Large intestine (tissue), 3 donors: ENCODE results near the gene TBC1D5. TPM values are rescaled to one million over a fixed set of nuclear protein-coding genes. Genes with fewer than 3 reads are reported as not detected.

ENCODE experiments used
- DNase-seq, 2 donors: peaks; one replicate each; pipeline versions ENCODE4 v3.0.0 to v3.0.0-alpha.2; 2013
- H3K27ac ChIP-seq: one replicate; pipeline ENCODE4 v1.5.1; 2013; ENCODE audit warnings: low read length
- H3K27me3 ChIP-seq: 2 replicates; pipeline ENCODE4 v1.6.1; 2013; ENCODE audit warnings: low read length; ENCODE audit not compliant: control insufficient read depth, insufficient read depth
- H3K36me3 ChIP-seq: 2 replicates; pipeline ENCODE4 v1.6.1; 2013; ENCODE audit warnings: low read length; ENCODE audit not compliant: control insufficient read depth, insufficient read depth
- H3K4me1 ChIP-seq: one replicate; pipeline ENCODE4 v1.6.1; 2013; ENCODE audit warnings: low read length; ENCODE audit not compliant: control insufficient read depth, insufficient read depth
- H3K4me3 ChIP-seq: one replicate; pipeline ENCODE4 v1.5.1; 2013; ENCODE audit warnings: low read length
- H3K9me3 ChIP-seq: one replicate; pipeline ENCODE4 v1.6.1; 2013; ENCODE audit warnings: mild to moderate bottlenecking, low read depth, low read length, moderate library complexity; ENCODE audit not compliant: control insufficient read depth
- WGBS: methylation state at CpG from one replicate; pipeline ENCODE4 v1.1.5; 2013; ENCODE audit warnings: low lambda C conversion rate; ENCODE audit not compliant: insufficient coverage; 5-methylcytosine and 5-hydroxymethylcytosine counted together
- polyA plus RNA-seq: library from polyadenylated mRNA; unstranded; fragments of 120-200 nt; gene quantifications from one replicate; pipeline ENCODE4 v1.2.1, GENCODE V29; 2013

TBC1D5 gene
- polyA plus RNA-seq, 1 donor, result 35.7 TPM

DNA sequence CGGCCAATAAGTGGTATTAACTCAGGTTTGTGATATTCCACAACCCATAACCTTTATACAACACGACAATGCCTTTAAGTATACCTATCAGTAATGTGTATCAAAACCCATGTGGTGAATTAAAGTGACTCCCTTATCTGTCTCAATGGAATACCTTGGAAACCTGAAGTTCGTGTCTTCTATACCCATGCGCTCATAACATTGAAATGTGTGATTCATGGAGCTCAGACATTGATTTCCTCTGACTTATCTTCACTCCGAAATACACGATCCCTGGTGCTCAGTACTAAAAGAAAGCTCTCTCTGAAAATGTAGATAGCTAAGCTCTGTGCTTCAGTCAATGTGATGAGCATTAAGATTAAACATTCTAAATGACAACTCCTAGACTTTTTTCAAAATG lies 140.3 kb downstream of the TBC1D5 start:
- Histone ChIP-seq H3K27me3 (no peaks in the 10 kb centered on the region), H3K36me3 (no peaks in the 10 kb centered on the region), H3K4me1 (no peaks in the 10 kb centered on the region), H3K4me3 (no peak overlapping the region), H3K27ac (no peak overlapping the region), H3K9me3 (peaks cover 14% of the 10 kb centered on the region)
- 100% methylated on average over 2 of the region's 6 CpGs for WGBS
- DNase-seq, result no peak

DNA sequence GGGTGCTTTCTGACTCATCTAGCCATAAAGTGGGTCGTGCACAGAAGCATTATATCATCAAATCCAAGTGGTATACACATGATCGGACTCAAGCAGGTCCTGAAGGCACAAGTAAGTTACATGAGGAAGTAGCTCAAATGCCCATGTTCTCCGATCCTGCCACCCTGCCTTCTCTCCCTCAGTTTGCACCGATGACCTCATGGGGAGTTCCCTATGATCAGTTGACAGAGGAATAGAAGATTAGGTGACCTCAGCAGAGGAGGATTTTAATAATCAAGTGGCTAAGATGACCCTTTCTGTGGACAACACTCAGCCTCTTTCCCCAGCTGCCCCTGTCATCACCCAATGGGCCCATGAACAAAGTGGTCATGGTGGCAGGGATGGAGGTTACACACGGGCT lies 149.5 kb downstream of the TBC1D5 start:
- Histone ChIP-seq H3K9me3 (peaks cover 5% of the 10 kb centered on the region), H3K27me3 (no peaks in the 10 kb centered on the region), H3K4me3 (no peak overlapping the region), H3K27ac (no peak overlapping the region), H3K4me1 (no peaks in the 10 kb centered on the region), H3K36me3 (no peaks in the 10 kb centered on the region)
- no peak for DNase-seq
- whole genome bisulfite sequencing, result no CpG with 5 or more reads among the region's 5 CpGs

DNA sequence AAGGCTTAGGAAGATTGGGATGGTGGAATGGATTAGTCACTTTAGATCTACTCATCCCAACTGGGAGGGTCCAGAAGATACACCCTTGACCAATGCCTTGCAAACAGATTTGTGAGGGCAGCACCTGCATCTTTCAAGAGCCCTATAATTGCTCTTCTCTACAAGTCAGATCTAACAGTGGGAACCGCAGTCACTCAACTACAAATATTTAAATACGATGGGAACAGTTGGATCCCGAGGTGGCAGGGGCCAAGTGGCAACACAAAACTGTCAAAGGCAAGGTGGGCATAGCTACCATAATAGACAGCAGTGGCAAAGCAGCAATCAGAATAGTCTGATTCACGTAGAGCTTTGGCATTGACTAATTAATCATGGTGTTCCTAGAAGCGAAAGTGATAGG lies 152.0 kb downstream of the TBC1D5 start:
- no peaks in the 10 kb centered on the region for H3K36me3 ChIP-seq
- DNase-seq, result no peak
- 100% methylated on average over 1 of the region's 5 CpGs for WGBS
- H3K27ac ChIP-seq, result no peak overlapping the region
- peaks cover 5% of the 10 kb centered on the region for H3K9me3 ChIP-seq
- H3K27me3 ChIP-seq, result no peaks in the 10 kb centered on the region
- no peaks in the 10 kb centered on the region for H3K4me1 ChIP-seq
- no peak overlapping the region for H3K4me3 ChIP-seq

DNA sequence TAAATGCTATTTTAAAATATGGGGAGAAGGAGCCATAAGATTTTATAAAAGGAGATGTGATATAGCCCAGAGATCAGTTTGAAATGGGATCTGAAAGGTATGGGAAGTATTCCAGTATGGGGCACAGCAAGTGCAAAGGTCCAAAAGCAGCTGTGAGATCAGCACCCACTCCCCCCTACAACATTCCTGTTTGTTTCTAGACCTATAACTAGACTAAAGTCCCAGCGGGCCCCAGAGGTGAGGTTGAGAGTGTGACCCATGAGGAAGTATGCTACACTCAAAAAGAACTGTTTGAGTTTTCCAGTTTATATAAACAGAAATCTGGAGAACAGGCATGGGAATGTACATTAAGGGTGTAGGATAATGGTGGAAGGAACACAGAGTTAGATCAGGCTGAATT lies 152.5 kb downstream of the TBC1D5 start:
- Histone ChIP-seq H3K4me3 (no peak overlapping the region), H3K9me3 (peaks cover 5% of the 10 kb centered on the region), H3K36me3 (no peaks in the 10 kb centered on the region), H3K4me1 (no peaks in the 10 kb centered on the region), H3K27ac (no peak overlapping the region), H3K27me3 (no peaks in the 10 kb centered on the region)
- no peak for DNase-seq
- no CpG with 5 or more reads among the region's 1 CpG for WGBS

DNA sequence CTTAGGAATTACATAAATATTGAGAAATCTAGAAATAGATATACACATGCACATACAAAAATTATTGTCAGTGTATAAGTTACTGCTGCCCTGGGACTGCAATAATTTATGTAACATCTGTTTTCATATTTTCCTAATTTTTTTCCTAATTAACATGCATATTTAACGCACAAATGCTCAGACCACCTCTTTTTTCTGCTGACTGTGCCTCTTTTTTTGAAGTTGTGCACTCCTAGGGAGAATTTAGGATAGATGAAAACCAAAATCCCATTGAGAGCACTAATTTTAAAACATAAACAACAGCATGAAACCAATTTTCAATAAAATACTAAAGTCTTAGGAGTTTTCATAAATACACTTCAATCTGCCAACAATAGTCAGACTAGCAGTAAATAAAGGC lies 154.0 kb downstream of the TBC1D5 start:
- no peaks in the 10 kb centered on the region for H3K36me3 ChIP-seq
- 92% methylated on average over 1 of the region's 1 CpG for WGBS
- no peak overlapping the region for H3K4me3 ChIP-seq
- no peaks in the 10 kb centered on the region for H3K4me1 ChIP-seq
- H3K27me3 ChIP-seq, result no peaks in the 10 kb centered on the region
- H3K9me3 ChIP-seq, result peaks cover 5% of the 10 kb centered on the region
- no peak for DNase-seq
- H3K27ac ChIP-seq, result no peak overlapping the region

DNA sequence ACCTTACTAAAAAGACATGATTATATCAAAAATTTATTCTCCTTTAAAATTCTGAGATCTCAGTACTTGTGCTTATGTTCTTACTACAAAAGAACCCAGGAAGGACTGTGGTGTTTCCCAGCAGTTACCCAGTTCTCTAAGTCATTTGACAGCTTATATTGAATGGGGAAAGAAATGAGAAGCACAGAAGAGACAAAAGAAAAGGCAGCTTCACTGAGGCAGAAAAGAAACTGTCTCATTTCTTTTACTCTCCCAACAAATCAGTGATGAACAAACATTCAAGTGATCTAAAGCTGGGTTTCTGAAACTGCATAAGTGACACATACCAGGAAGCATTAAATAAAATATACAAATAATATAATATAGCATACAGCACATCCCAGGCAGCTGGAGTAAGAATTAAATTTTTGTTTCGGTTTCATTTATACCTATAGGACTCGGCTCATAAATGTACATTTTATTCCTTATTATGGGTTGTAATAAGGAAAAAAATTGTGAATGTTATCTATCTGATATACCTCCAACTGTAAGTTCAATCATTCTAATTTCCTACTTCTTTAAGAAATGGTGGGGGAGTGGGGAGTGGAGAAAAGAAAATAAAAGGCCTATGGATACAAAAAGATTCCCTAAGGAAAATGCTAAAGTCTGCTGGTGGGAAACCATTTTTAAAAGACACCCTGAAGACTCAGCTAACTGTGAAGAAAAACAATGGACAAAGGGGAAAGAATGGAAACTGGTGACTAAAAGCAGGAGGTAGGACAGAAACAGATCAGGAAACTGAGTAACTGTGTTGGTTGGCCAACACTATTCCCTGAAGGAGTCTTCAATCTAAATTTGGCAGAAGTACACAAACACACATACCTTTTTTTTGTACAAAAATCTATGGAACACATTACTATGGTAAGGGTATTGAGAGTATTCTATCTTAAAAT lies 156.8 kb downstream of the TBC1D5 start:
- WGBS, result no CpG with 5 or more reads among the region's 2 CpGs
- H3K9me3 ChIP-seq, result peaks cover 5% of the 10 kb centered on the region
- no peak overlapping the region for H3K27ac ChIP-seq
- H3K4me3 ChIP-seq, result no peak overlapping the region
- H3K4me1 ChIP-seq, result no peaks in the 10 kb centered on the region
- DNase-seq, result no peak
- H3K36me3 ChIP-seq, result no peaks in the 10 kb centered on the region
- H3K27me3 ChIP-seq, result no peaks in the 10 kb centered on the region

DNA sequence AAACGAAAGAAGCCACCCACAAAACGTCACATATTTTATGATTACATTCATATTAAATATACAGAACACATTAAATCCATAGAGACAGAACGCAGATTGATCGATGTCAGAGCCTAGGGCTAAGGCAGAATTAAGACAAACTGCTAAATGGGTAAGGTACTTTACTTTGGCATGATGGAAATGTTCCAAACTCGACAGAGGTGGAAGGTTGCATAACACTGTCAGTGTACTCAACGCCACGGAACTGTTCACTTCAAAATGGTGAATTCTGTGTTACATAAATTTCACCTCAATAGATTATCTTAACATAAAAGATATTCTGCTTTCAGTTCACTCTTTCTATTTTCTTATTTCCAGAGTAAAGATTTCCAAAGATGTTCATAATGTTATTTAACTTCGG lies 158.4 kb downstream of the TBC1D5 start:
- Histone ChIP-seq H3K27me3 (no peaks in the 10 kb centered on the region), H3K36me3 (no peaks in the 10 kb centered on the region), H3K9me3 (no peaks in the 10 kb centered on the region), H3K4me1 (no peaks in the 10 kb centered on the region), H3K27ac (no peak overlapping the region), H3K4me3 (no peak overlapping the region)
- WGBS, result 86% methylated on average over 1 of the region's 8 CpGs
- no peak for DNase-seq

DNA sequence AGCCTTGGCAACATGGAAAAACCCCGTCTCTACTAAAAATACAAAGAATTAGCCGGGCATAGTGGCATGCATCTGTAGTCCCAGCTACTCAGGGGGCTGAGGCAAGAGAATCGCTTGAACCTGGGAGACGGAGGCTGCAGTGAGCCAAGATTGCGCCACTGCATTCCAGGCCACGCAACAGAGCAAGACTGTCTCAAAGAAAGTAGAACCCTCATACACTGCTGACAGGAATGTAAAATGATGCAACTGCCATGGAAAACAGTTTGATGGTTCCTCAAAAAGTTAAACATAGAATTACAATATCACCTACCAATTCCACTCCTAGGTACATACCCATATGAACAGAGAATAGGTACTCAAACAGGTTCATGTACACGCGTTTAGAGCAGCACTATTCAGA lies 158.9 kb downstream of the TBC1D5 start:
- H3K9me3 ChIP-seq, result no peaks in the 10 kb centered on the region
- H3K27ac ChIP-seq, result no peak overlapping the region
- no peaks in the 10 kb centered on the region for H3K36me3 ChIP-seq
- no peaks in the 10 kb centered on the region for H3K4me1 ChIP-seq
- 100% methylated on average over 1 of the region's 8 CpGs for WGBS
- no peaks in the 10 kb centered on the region for H3K27me3 ChIP-seq
- no peak overlapping the region for H3K4me3 ChIP-seq
- no peak for DNase-seq

DNA sequence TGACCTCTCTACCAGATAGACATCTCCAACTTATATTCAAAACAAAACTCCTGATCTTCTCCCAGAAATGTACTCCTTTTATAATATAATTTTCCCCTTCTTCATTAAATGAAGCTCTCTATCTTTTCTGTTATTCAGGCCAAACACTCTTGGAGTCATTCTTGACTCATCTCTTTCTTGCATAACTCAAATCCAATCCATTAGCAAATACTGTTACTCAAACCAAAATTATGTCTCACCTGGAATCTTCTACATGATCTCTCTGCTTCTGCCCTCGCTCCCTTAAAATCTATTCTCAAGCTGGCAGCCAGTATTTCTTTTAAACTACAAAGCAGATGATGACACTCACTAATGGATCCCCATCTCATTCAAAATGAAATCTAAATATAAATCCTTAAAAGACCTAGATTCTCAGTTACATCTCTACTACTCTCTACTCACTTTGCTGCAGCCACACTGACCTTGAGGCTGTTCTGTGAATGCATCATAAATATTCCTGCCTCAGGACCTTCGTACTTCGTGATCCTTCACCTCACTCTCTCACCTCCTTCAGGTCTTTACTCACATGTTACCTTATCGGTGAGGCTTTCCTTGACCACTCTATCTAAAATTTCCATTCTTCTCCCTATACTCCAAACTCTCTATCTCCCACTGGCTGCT lies 160.9 kb downstream of the TBC1D5 start:
- H3K4me1 ChIP-seq, result no peaks in the 10 kb centered on the region
- H3K9me3 ChIP-seq, result no peaks in the 10 kb centered on the region
- no peak overlapping the region for H3K27ac ChIP-seq
- H3K36me3 ChIP-seq, result no peaks in the 10 kb centered on the region
- H3K4me3 ChIP-seq, result no peak overlapping the region
- 86% methylated on average over 3 of the region's 4 CpGs for WGBS
- DNase-seq, result no peak
- H3K27me3 ChIP-seq, result no peaks in the 10 kb centered on the region

DNA sequence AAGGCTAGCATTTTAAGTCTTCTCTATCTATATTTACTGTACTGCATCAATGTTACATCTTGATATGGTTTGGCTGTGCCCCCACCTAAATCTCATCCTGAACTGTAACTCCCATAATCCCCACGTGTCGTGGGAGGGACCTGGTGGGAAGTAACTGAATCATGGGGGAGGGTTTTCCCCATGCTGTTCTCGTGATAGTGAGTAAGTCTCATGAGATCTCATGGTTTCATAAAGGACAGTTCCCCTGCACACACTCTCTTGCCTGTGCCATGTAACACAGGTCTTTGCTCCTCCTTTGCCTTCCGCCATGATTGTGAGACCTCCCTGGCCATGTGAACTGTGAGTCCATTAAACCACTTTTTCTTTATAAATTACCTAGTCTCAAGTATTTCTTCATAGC lies 161.5 kb downstream of the TBC1D5 start:
- Histone ChIP-seq H3K4me3 (no peak overlapping the region), H3K36me3 (no peaks in the 10 kb centered on the region), H3K9me3 (no peaks in the 10 kb centered on the region), H3K27me3 (no peaks in the 10 kb centered on the region), H3K27ac (no peak overlapping the region), H3K4me1 (no peaks in the 10 kb centered on the region)
- WGBS, result no CpG with 5 or more reads among the region's 4 CpGs
- DNase-seq, result no peak
